ENCODE data around the gene RET.

DNA sequence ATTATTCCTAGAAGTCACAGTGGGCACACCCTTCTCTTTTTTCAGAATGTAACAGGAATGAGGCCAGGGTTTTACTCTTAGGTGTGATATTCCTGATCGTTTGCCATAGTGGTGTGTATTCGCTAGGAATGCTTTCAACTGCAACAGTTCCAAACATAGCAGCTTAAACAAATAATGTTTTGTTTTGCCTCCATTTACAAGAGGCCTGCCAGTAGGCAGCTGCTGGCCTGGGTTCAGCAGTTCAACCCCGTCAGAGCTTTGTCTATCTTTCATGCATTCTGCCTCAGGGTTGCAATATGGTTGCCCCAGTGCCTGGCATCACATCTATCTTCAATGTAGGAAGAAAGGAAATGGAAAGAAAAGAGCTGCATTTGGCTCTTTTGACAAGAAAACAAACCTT is 21.7 kb upstream of the RET start:
- TF ChIP-seq, protein P1, sequence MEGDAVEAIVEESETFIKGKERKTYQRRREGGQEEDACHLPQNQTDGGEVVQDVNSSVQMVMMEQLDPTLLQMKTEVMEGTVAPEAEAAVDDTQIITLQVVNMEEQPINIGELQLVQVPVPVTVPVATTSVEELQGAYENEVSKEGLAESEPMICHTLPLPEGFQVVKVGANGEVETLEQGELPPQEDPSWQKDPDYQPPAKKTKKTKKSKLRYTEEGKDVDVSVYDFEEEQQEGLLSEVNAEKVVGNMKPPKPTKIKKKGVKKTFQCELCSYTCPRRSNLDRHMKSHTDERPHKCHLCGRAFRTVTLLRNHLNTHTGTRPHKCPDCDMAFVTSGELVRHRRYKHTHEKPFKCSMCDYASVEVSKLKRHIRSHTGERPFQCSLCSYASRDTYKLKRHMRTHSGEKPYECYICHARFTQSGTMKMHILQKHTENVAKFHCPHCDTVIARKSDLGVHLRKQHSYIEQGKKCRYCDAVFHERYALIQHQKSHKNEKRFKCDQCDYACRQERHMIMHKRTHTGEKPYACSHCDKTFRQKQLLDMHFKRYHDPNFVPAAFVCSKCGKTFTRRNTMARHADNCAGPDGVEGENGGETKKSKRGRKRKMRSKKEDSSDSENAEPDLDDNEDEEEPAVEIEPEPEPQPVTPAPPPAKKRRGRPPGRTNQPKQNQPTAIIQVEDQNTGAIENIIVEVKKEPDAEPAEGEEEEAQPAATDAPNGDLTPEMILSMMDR (IDR thresholded peaks at IDR 0.05; ENCODE audit: borderline replicate concordance, extremely low read depth, low read length, poor library complexity, severe bottlenecking): no peak
- no peak for TF ChIP-seq EZH2 (IDR thresholded peaks at IDR 0.05; ENCODE audit: borderline replicate concordance, low read depth, low read length, severe bottlenecking)

Data from DND-41 (cell line).